Muscle layer of colon (tissue), 2 donors: ENCODE results near the gene CHMP6.

ENCODE experiments used
- H3K27ac ChIP-seq: one replicate; pipeline ENCODE4 v1.7.0; 2013; ENCODE audit warnings: low read depth, mild to moderate bottlenecking, low read length, moderate library complexity
- H3K27me3 ChIP-seq, 2 donors: one replicate each; pipeline ENCODE4 v1.7.0; 2013; ENCODE audit warnings: low read length in 2 of 2, mild to moderate bottlenecking in 2 of 2; ENCODE audit not compliant: insufficient read depth in 2 of 2, control insufficient read depth in 1 of 2
- H3K36me3 ChIP-seq: one replicate; pipeline ENCODE4 v1.7.0; 2013; ENCODE audit warnings: mild to moderate bottlenecking, low read length; ENCODE audit not compliant: insufficient read depth
- H3K4me1 ChIP-seq: one replicate; pipeline ENCODE4 v1.7.0; 2013; ENCODE audit warnings: mild to moderate bottlenecking, low read length; ENCODE audit not compliant: insufficient read depth
- H3K4me3 ChIP-seq, 2 donors: one replicate each; pipeline ENCODE4 v1.7.0; 2013; ENCODE audit warnings: low read length in 2 of 2, low read depth in 1 of 2, mild to moderate bottlenecking in 1 of 2, moderate library complexity in 1 of 2
- H3K9ac ChIP-seq: one replicate; pipeline ENCODE4 v1.7.0; 2013; ENCODE audit warnings: low read length
- H3K9me3 ChIP-seq: one replicate; pipeline ENCODE4 v1.7.0; 2013; ENCODE audit warnings: mild to moderate bottlenecking, low read length
- donor health status: abdominal sarcoma.
- donor health status: Adenocarcinoma of cecum.

Gene CHMP6

DNA sequence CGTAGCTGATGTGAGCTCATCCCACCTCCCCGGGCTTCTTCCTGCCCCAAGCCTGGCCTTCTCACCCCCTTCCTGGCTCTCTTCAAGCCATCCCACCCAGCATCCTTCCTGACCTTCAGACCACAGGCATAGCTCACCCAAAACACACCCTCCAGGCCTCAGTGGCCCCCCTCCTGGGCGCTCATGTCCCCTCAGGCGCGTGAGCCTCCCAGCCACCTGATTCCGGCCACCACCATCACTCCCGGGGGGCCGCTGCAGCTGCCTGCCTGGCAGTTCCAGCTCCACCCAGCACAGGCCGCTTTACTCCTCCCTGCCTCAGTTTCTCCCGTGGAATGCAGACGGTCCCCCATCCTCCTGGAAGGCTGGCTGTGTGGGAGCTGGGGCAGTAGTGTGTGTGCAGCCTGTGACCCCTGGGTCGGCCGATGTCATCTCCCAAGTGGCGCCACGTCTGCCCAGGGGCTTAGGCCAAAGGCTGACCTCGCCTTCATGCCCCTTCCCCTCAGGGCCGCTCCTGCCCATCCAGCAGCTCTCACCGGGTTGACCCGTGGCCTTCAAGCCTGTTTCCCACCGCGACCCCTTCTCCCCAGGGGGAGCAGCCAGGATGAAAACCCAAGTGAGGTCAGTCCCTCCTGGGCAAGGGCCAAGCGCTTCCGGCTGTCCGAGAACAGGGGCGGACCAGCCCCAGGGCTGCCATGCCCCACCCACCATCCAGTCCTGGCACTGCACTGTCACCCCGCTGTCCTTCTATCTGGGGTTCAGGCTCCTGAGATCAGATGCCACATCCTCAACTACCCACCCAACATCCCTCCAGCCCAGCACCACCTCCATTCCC lies 11.9 kb upstream of the CHMP6 start:
- no peaks in the 10 kb centered on the region for H3K4me1 ChIP-seq
- H3K4me3 ChIP-seq: no peak overlapping the region
- no peaks in the 10 kb centered on the region for H3K27me3 ChIP-seq
- H3K27ac ChIP-seq: no peak overlapping the region
- no peaks in the 10 kb centered on the region for H3K36me3 ChIP-seq
- H3K9me3 ChIP-seq: no peaks in the 10 kb centered on the region
- H3K9ac ChIP-seq: no peak overlapping the region

DNA sequence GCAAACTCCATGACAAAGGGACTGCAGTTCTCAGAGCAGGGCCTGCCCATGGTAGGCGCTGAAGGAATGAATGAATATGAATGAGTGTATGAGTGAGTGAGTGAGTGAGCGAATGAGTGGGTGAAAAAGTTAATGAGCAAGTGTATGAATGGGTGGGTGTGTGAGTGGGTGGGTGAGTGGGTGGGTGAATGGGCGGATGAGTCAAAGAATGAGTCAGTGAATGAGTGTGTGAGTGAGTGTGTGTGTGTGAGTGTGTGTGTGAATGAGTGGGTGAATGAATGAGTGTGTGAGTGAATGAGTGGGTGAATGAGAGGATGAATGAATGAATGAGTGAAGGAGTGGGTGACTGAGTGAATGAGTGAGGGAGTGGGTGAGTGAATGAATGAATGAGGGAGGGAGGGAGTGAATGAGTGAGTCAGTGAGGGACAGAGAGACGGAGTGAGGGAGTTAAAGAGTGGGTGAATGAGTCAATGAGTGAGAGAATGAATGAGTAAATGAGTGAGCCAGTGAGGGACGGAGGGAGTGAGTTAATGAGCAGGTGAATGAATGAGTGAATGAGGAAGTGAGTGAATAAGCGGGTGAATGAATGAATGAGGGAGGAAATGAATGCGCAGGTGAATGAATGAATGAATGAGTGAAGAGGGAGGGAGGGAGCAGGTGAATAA lies 11.1 kb upstream of the CHMP6 start:
- H3K27me3 ChIP-seq: no peaks in the 10 kb centered on the region
- no peak overlapping the region for H3K9ac ChIP-seq
- H3K4me1 ChIP-seq: no peaks in the 10 kb centered on the region
- H3K4me3 ChIP-seq: peak overlapping the region in 1 of 2 donors; percentile 30
- H3K9me3 ChIP-seq: no peaks in the 10 kb centered on the region
- no peaks in the 10 kb centered on the region for H3K36me3 ChIP-seq
- H3K27ac ChIP-seq: no peak overlapping the region

DNA sequence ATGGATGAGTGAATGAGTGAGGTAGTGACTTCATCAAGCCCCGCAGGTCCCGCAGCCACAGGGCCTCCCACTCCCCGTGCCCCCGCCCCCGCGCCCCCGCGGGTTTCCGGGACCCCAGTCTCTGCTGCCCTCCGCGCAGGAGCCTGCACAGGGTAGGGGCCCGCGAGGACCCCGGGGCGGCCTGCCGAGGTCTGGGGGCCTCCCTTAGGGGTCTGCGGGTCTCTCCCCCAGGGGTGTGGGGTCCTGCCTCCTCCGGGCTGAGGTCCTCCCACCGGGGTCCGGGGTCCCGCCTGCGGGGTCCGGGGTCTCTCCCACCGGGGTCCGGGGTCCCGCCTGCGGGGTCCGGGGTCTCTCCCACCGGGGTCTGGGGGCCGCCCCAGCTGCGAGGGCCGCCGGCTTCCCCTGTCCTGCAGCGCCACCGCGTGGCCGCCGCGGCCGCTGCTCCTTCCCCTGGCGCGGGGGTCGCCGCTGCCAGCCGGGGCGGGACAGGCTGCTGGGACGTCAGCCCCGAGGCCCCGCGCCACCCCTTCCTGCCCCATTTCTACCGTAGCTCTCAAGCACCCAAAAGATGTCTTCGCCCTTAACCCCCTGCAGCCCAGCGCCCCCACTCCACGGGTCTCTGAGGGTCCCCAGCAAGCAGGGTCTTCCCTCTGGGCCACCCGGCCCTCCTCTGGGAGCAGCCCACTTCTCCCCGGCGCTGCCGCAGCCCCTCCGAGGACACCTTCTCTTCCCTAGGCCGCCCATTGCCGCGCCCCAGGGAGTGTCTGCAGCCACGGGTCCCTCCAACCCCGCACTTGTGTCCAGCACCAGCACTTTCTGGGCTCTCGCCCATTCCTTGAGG lies 10.4 kb upstream of the CHMP6 start:
- Histone ChIP-seq H3K27ac (no peak overlapping the region), H3K9me3 (no peaks in the 10 kb centered on the region), H3K27me3 (no peaks in the 10 kb centered on the region), H3K36me3 (no peaks in the 10 kb centered on the region), H3K4me3 (peak overlapping the region in 1 of 2 donors; percentile 30), H3K9ac (no peak overlapping the region), H3K4me1 (no peaks in the 10 kb centered on the region)

DNA sequence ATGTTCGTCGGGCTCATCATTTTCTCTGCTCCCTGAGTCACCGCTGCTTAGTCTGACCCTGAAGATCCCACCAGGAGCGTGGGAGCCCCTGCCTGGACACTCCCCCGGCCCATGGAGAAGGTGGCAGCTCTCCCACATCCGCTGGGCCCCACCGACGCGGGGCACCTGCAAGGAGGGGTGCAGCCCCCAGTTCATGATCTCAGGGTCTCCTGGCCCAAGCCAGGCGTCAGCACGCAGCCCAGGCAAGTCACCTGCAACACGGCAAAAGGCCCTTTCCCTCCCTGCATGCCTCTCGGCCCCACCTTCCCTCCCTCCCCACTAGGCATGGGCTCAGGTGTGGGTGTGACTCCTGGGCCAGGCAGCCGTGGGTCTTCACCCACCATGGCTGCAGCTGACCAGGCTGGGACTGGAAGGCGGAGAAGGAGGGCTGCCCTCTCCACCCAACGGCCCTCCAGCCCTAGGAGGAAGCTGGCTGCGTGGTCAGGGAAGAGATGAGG lies 9.7 kb upstream of the CHMP6 start:
- Histone ChIP-seq H3K27ac (no peak overlapping the region), H3K4me3 (no peak overlapping the region), H3K36me3 (no peaks in the 10 kb centered on the region), H3K4me1 (no peaks in the 10 kb centered on the region), H3K9ac (no peak overlapping the region), H3K27me3 (no peaks in the 10 kb centered on the region), H3K9me3 (no peaks in the 10 kb centered on the region)

DNA sequence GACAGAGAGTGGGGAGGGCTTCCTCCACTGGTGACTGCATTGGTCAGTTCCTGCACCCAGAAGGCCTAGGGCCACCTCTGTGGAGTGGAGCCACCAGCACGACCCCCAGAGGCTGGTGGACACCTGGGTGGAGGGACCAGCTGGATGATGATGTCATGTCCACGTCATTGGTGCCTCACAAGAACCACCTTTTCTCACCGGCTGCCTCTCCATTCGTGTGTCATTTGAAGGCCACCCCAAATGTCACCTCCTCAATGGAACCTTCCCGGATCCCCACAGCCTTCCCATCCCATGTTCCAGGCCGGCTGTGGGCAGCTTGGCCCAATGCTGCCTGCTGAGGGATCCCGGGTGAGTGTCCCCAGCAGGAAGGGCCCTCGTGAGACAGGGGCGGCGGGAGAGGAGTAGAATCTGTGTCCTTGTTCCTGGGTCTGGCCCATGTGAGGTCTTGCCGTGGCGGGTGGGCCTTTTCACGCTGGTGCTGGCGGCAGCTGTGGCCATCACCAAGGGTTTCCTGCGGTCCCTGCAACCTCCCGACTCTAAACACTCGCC lies 9.1 kb upstream of the CHMP6 start:
- Histone ChIP-seq H3K4me3 (no peak overlapping the region), H3K9ac (no peak overlapping the region), H3K4me1 (no peaks in the 10 kb centered on the region), H3K27ac (no peak overlapping the region), H3K9me3 (no peaks in the 10 kb centered on the region), H3K36me3 (no peaks in the 10 kb centered on the region), H3K27me3 (no peaks in the 10 kb centered on the region)

DNA sequence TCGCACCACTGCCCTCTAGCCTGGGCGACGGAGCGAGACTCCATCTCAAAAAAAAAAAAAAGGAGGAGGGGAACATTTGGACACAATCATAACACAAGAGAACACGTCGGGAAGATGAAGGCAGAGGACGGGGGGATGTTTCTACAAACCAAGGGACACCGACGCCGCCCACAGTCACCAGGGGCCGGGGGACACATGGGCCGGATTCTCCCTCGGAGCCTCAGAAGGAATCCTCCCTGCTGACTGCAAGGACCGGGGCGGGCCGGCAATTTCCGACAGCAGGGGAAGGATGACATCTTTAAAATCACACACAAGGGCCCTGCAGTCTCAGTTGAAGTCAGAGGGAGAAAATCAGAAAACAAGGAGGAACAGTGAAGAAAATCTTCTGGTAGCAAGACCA lies 8.1 kb upstream of the CHMP6 start:
- Histone ChIP-seq H3K27ac (no peak overlapping the region), H3K4me1 (no peaks in the 10 kb centered on the region), H3K9ac (no peak overlapping the region), H3K36me3 (no peaks in the 10 kb centered on the region), H3K27me3 (no peaks in the 10 kb centered on the region), H3K9me3 (no peaks in the 10 kb centered on the region), H3K4me3 (no peak overlapping the region)

DNA sequence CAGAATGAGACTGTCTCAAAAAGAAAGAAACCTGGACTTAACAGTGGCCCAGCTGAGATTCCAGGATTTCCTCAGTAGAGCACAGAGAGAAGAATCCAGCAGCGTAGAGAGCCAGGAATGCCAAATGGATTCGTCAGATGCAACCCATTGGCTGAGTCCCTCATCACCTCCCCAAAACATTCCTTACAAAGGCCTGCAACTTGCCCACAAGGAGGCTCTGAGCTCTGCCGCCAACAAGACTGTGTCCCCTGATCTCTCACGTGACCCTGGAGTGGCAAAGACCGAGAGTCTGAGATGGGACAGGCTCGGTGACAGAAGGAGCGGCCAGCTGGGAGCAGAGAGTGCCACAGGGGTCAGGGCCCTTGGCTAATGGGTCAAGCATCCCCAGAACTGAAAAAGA lies 6.9 kb upstream of the CHMP6 start:
- H3K4me1 ChIP-seq: peaks cover 5% of the 10 kb centered on the region
- H3K4me3 ChIP-seq: no peak overlapping the region
- no peaks in the 10 kb centered on the region for H3K9me3 ChIP-seq
- H3K27me3 ChIP-seq: no peaks in the 10 kb centered on the region
- H3K9ac ChIP-seq: no peak overlapping the region
- no peak overlapping the region for H3K27ac ChIP-seq
- no peaks in the 10 kb centered on the region for H3K36me3 ChIP-seq

DNA sequence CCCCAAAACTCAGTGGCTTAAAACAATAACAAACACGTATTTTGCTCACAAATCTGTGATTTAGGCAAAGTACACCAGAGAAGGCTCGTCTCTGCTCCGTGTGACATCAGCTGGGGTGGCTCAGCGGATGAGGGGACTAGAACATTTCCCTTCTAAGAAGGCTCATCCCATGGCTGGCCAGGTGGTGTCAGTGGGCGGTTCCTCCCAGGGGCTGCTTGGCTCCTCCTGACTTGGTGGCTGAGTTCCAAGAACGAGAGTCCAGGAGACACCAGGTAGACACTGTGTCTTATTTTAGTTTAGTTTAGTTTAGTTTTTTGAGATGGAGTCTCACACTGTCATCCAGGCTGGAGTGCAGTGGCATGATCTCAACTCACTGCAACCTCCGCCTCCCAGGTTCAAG lies 5.6 kb upstream of the CHMP6 start:
- no peaks in the 10 kb centered on the region for H3K27me3 ChIP-seq
- H3K9me3 ChIP-seq: no peaks in the 10 kb centered on the region
- H3K9ac ChIP-seq: no peak overlapping the region
- no peak overlapping the region for H3K27ac ChIP-seq
- no peak overlapping the region for H3K4me3 ChIP-seq
- H3K4me1 ChIP-seq: peaks cover 9% of the 10 kb centered on the region
- no peaks in the 10 kb centered on the region for H3K36me3 ChIP-seq

DNA sequence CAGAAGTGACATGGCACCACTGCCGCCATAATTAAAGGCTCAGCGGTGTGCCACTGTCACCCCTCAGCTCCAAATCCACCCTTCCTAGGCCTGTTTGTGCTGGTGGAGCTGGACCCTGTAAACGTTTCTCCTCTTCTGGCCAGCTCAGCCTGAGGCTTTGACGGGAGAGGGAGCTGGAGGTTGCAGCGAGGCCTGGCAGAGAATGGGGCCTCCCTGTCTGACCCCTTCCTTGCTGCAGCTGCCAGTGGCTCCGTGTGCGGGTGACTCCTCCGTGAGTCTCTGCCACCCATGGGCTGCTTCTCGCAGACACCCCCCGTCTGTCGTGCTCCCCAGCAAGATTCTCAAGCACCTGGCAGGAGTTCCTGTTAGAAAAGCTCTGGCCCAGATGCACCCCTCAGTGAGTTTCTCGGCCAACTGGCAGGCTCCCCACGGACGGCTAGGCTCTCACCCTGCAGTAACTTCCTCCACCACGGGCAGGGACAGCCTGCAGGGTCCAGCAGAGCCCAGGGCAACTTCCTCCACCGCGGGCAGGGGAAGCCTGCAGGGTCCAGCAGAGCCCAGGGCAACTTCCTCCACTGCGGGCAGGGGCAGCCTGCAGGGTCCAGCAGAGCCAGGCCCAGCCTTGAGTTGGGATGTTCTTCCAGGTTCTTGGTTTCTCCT lies 4.7 kb upstream of the CHMP6 start:
- H3K4me1 ChIP-seq: peaks cover 12% of the 10 kb centered on the region
- H3K9me3 ChIP-seq: no peaks in the 10 kb centered on the region
- peak overlapping the region; percentile 12 for H3K27ac ChIP-seq
- no peak overlapping the region for H3K4me3 ChIP-seq
- H3K9ac ChIP-seq: no peak overlapping the region
- H3K36me3 ChIP-seq: no peaks in the 10 kb centered on the region
- H3K27me3 ChIP-seq: no peaks in the 10 kb centered on the region

DNA sequence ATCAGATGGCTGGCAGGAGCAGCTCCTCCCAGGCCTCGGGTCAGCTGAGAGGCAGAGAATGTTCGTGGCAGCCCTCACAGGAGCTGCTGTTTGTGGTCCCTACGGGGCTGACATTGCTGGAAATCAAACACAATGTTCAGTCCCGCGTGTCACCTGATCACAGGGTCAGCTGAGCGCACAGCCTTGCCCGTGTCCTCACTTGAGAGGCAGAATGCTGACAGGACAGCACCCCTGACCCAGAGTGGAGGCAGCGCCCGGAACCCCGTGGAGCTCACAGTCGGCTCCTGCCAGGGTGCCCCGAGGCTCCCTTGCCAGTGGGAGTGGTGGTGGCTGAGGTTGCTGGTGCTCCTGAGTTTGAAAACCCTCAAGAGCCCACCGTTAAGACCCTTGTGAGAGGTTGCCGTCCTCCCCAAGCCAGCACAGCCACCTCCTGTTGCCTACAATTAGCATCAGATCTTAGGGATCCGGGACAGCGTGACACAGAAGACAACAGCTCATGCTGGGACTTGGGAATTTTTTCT lies 3.6 kb upstream of the CHMP6 start:
- Histone ChIP-seq H3K4me3 (no peak overlapping the region), H3K9me3 (no peaks in the 10 kb centered on the region), H3K4me1 (peaks cover 18% of the 10 kb centered on the region), H3K9ac (no peak overlapping the region), H3K27me3 (no peaks in the 10 kb centered on the region), H3K27ac (no peak overlapping the region), H3K36me3 (no peaks in the 10 kb centered on the region)
